NT2/D1 (cell line): ENCODE data around the gene CTPS2.
"Not testable (repeated sequence)": the region's sequence is repeated elsewhere in the genome, so short reads cannot be mapped to it uniquely, and the experiment has no call there.

Source experiments
- SUZ12 ChIP-seq: IDR thresholded peaks from 2 replicates; pipeline ENCODE4 v1.6.1; 2011; ENCODE audit not compliant: insufficient read length, insufficient read depth; ENCODE audit errors: extremely low read depth
- ZNF274 ChIP-seq: IDR thresholded peaks from 2 replicates; pipeline ENCODE4 v1.6.1; 2011; ENCODE audit warnings: mild to moderate bottlenecking, low read depth, low read length

DNA sequence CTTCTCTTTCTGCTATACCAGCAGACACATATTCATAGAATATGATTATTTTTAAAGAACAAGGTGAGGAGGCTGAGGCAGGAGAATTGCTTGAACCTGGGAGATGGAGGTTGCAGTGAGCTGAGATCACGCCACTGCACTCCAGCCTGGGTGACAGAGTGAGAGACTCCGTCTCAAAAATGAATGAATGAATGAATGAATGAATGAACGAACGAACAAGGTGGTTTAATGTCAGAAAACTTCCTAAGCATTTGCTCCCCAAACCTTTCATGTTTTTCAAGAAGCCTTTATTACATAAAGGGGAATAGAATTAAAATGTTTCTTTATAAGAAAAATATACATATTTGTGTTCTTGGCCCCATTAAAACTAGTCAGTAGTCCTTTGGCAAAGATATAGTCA is 49.0 kb upstream of the CTPS2 start:
- TF ChIP-seq SUZ12, ZNF274: not testable (repeated sequence)
